ENCODE measurements around the gene ARHGAP22.

ARHGAP22 gene

DNA sequence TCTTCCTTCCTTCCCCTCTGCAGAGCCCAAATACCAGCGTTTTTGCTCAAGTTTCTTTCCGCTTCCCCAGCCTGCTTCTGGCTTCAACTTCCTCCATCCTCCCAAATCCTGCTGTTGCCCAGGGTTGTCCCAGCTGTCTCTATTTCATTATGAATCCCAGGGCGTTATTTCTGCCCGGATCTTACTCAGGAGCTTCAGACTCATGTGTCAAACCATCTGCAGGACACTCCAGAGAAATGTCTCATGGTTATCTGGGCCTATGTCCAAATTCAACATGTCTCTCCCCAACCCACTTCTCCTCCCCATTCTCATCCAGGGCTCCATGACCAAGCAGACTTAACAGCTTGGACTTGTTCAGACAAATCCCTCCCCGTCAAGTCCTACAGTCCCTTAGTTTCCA lies 15.6 kb downstream of the ARHGAP22 start:
- DNase-seq (ENCODE audit: extremely low read depth in 1 of 2, low read depth in 1 of 2): no peak

DNA sequence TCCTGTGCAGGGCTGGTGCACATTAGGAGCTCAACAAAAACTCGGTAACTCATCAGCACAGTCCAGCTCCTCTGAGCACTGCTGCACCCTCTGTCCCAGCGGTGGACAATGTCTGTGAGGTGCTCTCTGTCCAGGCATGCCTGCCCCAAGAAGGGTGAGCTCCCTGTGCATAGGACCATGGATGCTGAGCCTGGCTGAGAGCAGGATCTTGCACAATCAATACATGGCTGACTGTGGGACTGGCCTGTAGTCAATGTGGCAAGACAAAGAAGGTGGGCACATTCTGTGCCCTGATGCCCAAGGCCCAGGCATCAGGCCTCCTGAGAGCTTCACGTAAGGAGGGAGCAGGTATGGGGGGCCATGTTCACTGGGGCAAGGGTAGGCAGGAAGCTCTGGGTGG lies 17.1 kb downstream of the ARHGAP22 start:
- DNase-seq (ENCODE audit: extremely low read depth in 1 of 2, low read depth in 1 of 2): no peak

DNA sequence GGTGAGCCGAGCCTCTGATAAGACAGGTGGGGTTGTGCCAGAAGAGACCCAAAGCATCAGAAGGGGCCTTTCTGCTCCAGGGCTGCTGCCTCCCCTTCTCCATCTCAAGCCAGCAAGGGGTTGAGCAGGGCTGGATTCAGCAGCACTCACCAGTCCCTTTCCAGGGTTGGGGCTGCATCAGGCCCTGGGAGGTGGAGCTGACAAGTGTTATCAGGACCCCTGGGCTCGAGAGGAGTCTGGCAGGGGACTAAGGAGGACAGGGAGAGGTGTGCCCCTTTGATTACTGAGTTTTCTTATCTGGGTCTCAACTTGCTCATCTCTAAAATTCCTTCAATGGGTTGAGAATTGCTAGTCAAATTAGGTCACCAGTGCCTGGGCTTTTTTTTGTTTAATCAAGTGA lies 17.8 kb downstream of the ARHGAP22 start:
- no peak for DNase-seq (ENCODE audit: extremely low read depth in 1 of 2, low read depth in 1 of 2)

DNA sequence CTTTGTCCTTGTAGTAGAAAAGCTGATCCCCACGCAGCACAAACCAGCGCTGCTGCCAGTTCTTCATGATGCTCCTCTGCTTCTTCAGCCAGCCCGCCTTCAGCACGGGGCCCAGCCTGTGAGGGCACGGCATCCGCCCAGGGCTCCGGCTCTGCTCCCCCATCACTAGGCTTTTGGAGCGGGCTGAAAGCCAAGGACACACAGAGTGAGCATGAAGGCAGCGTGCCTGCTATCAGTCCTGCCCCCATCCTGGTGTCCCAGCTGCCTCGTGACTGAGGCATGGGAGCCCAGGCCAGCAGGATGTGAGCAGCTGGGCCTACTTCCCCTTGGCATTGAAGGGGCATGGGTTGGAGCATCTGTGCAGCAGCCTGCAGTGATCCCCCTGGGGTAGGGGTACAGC lies 21.9 kb downstream of the ARHGAP22 start:
- no peak for DNase-seq (ENCODE audit: extremely low read depth in 1 of 2, low read depth in 1 of 2)

DNA sequence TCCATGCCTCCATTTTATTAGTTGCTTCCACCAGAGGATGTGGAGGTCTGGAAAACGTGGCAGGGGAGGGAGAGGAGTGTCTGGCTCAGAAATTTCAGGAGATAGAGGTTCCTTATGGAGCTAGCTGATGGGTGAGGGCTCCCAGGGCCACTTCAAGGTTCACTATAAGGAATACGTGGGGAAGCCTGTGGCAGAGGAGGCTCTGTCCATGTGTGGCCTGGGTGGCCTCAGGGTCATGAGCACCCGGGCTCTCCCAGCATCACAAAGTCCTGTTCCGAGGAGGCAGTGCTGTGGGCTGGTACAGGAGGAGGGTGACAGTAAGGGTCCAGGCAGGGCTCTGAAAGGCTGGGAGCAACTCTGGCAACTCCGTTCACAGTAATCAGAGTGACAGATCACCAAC lies 24.6 kb downstream of the ARHGAP22 start:
- DNase-seq (ENCODE audit: extremely low read depth in 1 of 2, low read depth in 1 of 2): no peak

DNA sequence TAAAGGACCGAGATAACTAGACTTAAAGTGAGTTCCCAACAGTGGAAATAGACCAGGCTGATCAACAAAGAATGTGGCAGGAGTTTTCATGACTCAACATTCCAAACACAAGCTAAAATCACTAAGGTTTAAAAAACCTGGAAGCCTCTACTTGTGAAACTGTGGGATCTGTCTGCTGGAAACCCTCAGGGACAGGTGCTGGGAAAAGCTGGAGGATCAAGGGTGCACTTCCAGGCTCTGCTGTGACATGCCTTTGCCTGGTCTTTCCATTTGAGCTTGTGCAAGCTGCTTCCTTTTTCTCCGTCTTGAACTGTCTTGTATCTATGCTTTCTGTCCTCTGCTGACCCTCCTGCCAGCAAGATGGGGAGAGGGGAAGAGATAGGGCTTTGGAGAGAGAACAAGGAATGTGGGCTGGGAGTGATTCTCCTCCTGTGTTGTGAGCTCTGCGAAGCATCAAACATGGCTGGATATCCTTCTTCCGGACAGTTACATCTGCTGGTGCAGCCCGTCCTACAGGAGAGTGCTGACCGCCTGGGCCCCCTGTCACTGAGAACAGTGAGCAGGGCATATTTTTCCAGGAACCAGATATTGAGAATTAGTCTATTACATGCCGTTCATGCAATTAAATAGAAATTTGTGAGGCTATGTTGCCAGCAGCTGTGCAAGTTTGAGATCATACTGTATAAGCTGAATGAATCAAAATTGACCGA lies 25.5 kb downstream of the ARHGAP22 start:
- DNase-seq (ENCODE audit: extremely low read depth in 1 of 2, low read depth in 1 of 2): no peak

DNA sequence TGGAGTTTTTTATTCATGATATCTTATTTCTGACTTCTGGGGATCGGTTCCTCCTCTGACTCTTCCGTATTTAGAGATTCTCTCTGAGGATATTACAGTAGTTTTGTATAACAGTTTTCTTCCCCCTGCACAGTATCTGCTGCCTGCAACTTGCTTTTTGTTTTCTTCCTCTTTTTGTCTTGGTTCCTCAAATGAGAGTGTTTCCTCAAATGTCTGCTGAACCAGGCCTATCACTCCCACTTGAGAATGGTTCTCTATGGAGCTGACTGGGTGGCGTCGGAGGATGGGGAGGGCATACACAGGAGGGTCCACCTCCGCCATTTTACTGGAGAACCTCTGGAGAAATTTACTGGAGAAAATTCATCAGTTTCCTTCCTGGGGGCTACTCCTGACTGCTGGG lies 27.7 kb downstream of the ARHGAP22 start:
- DNase-seq (ENCODE audit: extremely low read depth in 1 of 2, low read depth in 1 of 2): no peak

DNA sequence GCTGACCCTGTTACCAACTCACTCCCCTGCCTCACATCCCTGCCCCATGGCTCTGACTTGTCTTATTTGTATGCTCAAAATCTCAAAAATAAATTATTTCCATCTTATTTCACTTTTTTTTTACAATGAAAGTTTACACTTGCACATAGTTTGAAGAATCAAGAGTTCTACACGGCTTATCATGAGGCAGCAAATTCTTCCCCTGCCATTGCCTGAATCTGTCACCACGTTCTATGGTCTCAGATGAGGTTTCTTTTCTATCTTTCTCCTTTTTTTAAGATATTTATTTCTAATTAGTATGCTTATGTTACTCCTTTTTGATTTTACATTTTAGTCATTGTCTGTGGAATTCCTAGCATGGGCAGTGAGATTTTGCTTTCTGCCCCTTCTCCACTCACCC lies 28.4 kb downstream of the ARHGAP22 start:
- DNase-seq (ENCODE audit: extremely low read depth in 1 of 2, low read depth in 1 of 2): no peak

DNA sequence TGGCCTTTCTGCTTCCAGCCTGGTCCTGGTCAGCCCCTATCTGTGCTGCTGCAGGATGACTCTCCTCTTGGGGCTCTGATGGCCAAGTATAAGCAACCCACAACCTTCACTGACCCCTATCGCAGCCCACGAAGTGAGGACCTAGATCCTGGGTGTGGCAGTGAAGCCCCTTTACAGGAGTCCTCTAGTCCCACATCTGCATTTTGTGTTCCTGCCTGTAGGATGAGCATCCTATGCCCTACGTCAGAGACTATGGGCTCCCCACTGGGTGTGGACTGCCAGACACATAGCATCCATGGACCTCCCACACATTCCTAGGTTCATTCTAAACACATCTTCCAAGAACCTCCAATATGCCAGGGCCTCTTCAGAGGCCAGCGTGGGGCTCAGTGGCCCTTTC lies 29.0 kb downstream of the ARHGAP22 start:
- DNase-seq (ENCODE audit: extremely low read depth in 1 of 2, low read depth in 1 of 2): no peak

DNA sequence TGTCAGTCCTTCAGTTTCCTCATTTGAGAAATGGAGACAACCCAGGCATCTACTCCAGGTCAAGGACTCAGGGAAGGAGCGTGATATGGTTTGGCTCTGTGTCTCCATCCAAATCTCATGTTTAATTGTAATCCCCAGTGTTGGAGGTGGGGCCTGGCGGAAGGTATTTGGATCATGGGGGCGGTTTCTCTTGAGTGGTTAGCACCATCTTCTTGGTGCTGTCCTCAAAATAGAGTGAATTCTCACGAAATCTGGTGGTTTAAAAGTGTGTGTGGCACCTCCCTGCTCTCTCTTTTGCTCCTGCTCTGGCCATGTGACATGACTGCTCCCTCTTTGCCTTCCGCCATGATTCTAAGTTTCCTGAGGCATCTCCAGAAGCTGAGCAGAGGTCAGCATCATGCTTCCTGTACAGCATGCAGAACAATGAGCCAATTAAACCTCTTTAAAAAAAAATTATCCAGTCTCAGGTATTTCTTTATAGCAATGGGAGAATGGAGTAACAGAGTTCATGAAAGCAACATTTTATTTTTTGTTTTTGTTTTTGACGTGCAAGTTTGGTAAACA lies 30.0 kb downstream of the ARHGAP22 start:
- no peak for DNase-seq (ENCODE audit: extremely low read depth in 1 of 2, low read depth in 1 of 2)

DNA sequence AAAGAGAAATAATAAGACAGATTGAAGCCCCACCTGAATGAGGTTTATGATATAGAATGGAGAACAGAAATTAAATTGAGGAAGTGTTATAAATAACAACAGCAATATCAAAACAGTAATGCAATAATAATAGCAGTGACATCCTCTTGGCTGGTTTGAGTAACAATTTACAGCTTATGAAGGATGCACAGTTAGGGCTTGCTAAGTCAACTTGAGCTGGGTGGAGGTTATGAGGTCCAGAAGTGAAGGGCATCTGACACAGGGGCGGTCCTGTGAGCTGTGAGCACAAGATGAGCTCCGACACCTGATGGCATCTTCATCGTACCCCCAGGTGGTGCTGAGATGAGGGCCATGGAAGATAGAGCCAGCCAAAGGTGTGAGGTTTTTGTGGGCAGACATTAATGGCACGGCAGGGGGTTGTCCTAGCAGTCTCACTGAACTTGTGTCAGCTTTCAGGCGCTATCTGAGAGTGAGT lies 30.5 kb downstream of the ARHGAP22 start:
- no peak for DNase-seq (ENCODE audit: extremely low read depth in 1 of 2, low read depth in 1 of 2)

DNA sequence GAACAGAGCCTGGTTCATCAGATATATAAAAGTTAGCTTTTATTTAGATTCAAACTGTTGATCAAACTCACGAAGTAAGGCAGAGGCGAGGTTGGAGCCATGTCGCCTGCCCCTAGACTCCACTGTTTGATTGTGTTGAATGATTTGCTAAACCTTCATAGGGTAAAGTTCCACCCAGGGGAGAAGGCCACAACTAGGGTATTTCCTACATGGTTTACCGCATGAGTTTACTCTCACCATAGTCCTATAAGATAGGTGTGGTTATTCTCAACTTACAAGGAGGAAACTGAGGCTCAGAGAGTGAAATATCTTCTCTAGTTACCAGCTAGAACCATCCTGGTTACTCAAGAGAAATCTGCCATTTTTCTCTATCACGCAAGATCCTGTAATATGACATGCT lies 31.8 kb downstream of the ARHGAP22 start:
- no peak for DNase-seq (ENCODE audit: extremely low read depth in 1 of 2, low read depth in 1 of 2)

DNA sequence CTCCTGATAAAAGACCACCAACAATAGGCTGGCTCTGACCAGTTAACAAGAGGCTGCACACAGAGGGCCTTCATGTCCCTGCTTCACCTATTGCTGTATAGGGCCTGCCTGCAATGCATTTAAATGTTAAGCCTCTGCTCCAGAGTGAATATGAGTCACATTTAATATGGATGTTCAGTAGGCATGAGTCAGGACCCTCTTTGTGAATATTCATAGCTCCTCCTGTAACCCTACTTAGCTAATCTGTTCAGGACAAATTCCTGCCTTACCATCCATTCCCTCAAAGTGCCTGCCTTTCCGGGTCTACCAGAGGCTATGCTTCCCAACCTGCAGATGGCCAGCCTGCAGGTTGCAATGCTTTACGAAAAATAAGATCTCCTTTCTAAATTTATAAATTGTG lies 32.5 kb downstream of the ARHGAP22 start:
- DNase-seq (ENCODE audit: extremely low read depth in 1 of 2, low read depth in 1 of 2): no peak

DNA sequence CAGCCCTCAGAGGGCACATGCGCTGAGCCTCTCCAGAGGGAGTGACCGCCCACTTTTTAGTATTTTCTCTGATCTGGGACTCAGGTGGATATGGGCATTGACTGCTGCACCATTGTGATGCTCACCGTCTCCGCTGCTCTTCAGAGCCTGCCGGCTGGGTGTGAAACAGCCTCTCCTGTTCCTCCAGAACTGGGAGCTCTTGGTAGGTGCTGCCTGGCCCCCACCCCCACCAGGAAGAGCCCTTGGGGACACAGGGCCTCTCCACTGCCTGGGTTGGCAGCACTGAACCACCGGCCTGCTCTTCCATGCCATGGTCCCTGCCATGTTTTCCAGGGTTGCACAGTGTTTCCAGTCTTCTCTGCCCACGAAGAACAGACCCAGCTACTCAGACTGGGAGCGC lies 36.3 kb downstream of the ARHGAP22 start:
- DNase-seq (ENCODE audit: extremely low read depth in 1 of 2, low read depth in 1 of 2): no peak

DNA sequence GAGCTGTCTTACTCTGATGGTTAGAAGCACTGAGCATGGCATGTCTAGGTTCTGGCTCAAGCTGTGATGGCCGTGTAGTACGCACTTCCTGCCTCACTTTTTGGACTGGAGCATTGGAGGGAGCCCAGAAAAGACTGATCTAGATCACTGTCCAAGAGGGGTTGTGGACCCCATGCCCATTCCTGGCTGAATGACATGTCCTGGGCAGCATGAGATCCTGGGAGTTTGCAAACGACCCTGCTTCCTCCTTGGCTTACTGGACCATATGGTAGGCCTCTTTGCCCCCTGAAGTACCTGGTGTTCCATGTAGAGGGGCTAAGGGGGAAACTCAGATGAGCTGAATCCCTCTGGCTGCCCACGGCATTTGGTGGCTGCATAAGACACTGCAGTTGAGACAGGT lies 36.7 kb downstream of the ARHGAP22 start:
- DNase-seq (ENCODE audit: extremely low read depth in 1 of 2, low read depth in 1 of 2): no peak

DNA sequence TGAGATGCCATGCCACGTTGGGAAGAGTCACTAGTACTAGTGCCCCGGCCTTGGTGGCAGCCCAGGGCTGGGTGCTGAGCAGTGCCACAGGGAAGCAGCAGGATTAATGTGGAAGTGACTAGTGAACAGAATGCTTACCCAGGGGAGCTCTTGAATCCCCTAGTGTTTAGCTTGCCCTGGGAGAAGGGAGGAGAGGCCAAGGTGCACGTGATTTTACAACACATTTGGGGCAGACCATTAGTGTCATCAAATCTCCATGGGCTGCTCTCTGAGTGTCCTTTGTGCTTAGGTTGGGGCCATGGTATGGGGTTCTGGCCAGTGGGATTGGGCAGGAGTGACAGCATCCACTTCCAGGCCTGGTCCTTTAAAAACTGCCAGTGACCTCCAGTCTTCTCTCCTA lies 37.5 kb downstream of the ARHGAP22 start:
- DNase-seq (ENCODE audit: extremely low read depth in 1 of 2, low read depth in 1 of 2): no peak

DNA sequence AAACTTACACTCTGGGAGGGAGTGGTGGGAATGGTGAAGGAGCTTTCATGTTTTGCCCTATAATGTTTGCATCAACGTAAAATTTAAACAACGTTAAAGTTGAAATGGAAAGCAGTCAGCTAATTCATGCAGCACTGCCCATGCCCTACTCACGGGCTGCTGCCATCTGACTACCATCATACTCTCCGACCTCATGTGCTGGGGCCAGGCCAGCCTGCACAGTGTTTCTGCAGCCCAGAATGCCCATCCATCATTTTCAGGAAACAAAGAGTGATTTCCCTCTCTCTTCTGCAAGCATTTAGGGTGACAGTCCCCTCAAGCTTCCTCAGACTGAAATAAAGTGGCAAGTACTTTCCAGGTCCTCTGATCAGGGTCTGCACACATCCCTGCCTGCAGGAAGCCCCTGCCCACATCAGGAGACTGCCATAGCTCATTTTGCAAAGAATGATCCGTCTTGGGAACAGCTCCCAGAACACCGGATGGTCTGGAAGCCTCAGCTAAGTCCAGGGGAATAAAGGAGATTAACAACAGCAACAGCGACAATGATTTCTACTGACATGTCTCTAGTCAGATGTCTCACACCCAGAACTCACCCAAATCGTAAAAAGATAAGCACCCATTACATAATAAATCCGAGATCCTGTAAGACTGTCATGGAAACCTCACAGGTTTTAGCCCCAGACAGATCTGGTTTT lies 40.3 kb downstream of the ARHGAP22 start:
- no peak for DNase-seq (ENCODE audit: extremely low read depth in 1 of 2, low read depth in 1 of 2)

DNA sequence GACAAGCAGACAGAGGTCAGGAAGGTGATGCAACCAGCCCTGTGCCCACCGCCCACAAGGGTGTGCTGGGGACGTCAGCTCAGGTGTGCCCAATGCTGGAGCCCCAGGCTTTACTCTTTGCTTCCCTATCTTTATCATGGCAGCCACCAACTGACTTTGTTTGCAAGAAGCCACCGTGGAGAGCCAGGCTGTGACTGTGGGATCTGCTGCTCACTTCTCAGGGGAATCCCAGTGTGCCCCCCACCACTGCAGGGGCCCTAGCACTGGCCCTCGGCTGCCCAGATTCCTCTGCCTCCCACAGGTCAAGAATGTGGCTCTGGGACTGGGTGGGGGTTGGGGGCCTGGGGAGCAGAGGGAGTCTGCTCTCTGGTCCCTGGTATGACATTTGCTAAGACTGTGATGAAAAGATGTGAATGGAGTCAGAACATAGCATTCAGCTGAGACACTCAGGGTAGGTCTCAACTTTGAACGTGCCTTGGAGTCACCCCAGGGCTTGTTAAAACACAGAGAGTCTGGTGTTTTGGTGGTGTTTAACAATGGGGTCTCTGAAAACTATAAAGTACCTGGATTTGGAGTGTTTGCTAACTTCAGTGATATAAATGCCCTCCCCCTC lies 47.3 kb downstream of the ARHGAP22 start:
- DNase-seq (ENCODE audit: extremely low read depth in 1 of 2, low read depth in 1 of 2): no peak

DNA sequence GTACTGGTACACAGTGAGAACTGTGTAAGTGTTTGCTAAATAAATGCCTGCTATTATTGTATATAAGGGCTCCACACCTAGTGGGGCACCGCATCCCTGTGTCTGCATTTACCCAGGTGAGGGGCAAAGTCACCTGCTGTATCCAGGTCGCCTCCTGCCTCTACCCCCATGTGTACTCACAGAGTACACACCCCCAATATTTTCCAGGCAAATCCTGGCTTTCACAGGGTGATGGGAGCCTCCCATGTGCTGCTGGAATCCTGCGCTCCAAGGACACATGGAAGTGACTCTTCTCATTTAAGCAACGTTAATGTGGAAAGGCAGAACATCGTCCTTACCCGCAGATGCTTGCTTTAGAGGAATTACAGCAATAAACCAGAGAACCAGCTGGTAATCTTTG lies 48.2 kb downstream of the ARHGAP22 start:
- no peak for DNase-seq (ENCODE audit: extremely low read depth in 1 of 2, low read depth in 1 of 2)

DNA sequence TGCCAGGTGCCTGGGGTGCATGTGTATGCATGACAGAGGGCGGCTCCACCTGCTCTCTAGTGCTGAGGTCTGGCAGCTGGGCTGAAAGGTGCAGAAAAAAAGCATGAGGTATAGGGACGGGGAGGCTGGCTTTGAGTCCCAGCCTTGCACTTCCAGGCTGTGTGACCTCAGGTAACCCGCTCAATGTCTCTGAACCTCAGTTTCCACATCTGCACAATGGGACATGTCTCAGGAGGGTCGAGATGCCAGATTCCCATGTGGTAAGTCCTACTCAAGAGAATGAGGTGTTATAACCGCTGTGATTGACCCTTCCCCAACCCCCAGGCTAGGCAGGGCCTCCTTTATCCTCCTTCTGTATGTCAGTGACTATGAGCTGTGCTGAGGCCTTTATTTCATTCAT lies 48.8 kb downstream of the ARHGAP22 start:
- DNase-seq (ENCODE audit: extremely low read depth in 1 of 2, low read depth in 1 of 2): no peak

DNA sequence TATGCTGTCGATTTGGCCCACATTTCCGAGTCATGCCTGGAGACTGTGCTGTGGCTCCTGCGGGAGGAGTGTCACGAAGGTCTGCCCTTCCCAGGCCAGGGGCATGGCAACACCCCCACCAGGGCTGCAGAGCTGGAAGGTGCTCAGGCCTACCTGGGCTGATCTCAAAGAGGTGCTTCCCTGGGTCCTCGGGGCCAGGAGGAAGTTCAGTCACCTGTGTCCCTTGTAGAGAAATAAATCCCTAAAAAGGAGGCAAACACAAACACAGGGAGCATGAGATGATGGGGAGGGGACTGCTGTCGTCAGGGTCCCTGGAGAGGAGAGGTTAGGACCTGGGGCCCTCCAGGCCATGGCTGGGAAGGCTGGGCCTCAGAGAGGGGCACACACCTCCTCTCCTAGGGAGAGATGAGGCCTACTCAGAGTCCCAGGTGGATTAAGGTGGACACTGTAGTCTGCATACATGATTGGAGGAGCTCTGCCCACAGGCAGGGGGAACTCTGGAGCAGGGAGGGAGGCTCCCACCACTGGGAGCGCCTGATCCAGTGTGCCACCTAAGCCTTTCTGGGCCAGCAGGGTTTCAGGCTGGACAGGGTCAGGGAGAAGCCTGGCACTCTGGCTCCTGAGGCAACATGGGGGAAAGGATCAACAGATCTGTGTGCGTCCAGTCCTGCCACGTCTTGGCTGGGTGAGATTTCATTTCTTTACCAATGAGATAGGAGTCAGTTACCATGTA lies 49.4 kb downstream of the ARHGAP22 start:
- no peak for DNase-seq (ENCODE audit: extremely low read depth in 1 of 2, low read depth in 1 of 2)

All from activated CD8-positive, alpha-beta memory T cell treated with anti-CD3 and anti-CD28 coated beads for 1 hour (primary cell).